Neural crest cell (in vitro differentiated cells): Measurements from ENCODE around the gene CMSS1. TPM values are rescaled to one million over a fixed set of nuclear protein-coding genes. Genes with fewer than 3 reads are reported as not detected.

Experiments used
- DNase-seq: peaks from one replicate; pipeline ENCODE4 v3.0.0; 2021; ENCODE audit warnings: low read depth, mixed read lengths, low spot score
- H3K27ac Mint-ChIP-seq: one replicate; pipeline ENCODE4 v1.8.0; 2021; ENCODE audit warnings: mild to moderate bottlenecking, mixed read lengths; ENCODE audit not compliant: unreplicated experiment
- H3K27me3 Mint-ChIP-seq: 2 replicates; pipeline ENCODE4 v1.8.0; 2021; ENCODE audit warnings: low read depth, mild to moderate bottlenecking, mixed read lengths
- H3K36me3 Mint-ChIP-seq: 2 replicates; pipeline ENCODE4 v1.8.0; 2021; ENCODE audit warnings: low read depth, mild to moderate bottlenecking, mixed read lengths
- H3K4me1 Mint-ChIP-seq: 2 replicates; pipeline ENCODE4 v1.8.0; 2021; ENCODE audit warnings: mixed read lengths
- H3K4me3 Mint-ChIP-seq: one replicate; pipeline ENCODE4 v1.8.0; 2021; ENCODE audit warnings: mild to moderate bottlenecking, mixed read lengths
- H3K9me3 Mint-ChIP-seq: 2 replicates; pipeline ENCODE4 v1.8.0; 2021; ENCODE audit warnings: mixed read lengths
- CTCF ChIP-seq: fragments of 200-600 bp; sonication (generic); conservative IDR thresholded peaks from 2 replicates; pipeline ENCODE4 v1.5.0; 2021; ENCODE audit warnings: antibody characterized with exemption, mild to moderate bottlenecking
- total RNA-seq: library from RNA; stranded (reverse); gene quantifications from 2 replicates; pipeline ENCODE4 v1.2.1, GENCODE V29; 2021

CMSS1 gene
- total RNA-seq, 1 donor from 2014 or later = 60.9 TPM

- Mint-ChIP-seq H3K4me3 (no peak overlapping the region), H3K36me3 (no peaks in the 10 kb centered on the region)
These were observed 310.9 kb downstream of the CMSS1 start for GRCh38 chr3:100128565-100128964.

GRCh38 chr3:100129941-100130340 lies 312.3 kb downstream of the CMSS1 start:
- no peak for TF ChIP-seq CTCF

More at GRCh38 chr3:100128565-100128964, 310.9 kb downstream of the CMSS1 start:
- no peak overlapping the region for H3K27ac Mint-ChIP-seq
- TF ChIP-seq CTCF = no peak
- no peaks in the 10 kb centered on the region for H3K27me3 Mint-ChIP-seq
- no peaks in the 10 kb centered on the region for H3K9me3 Mint-ChIP-seq
- peaks cover 27% of the 10 kb centered on the region for H3K4me1 Mint-ChIP-seq
- no peak for DNase-seq

GRCh38 chr3:100131241-100131640 lies 313.6 kb downstream of the CMSS1 start:
- DNase-seq = no peak
- no peaks in the 10 kb centered on the region for H3K36me3 Mint-ChIP-seq

More at GRCh38 chr3:100129941-100130340, 312.3 kb downstream of the CMSS1 start:
- Mint-ChIP-seq H3K4me3 (no peak overlapping the region), H3K4me1 (peaks cover 13% of the 10 kb centered on the region), H3K27me3 (no peaks in the 10 kb centered on the region), H3K9me3 (no peaks in the 10 kb centered on the region), H3K36me3 (no peaks in the 10 kb centered on the region), H3K27ac (no peak overlapping the region)
- no peak for DNase-seq

GRCh38 chr3:100136921-100137320 lies 319.3 kb downstream of the CMSS1 start:
- Mint-ChIP-seq H3K9me3 (peaks cover 2% of the 10 kb centered on the region), H3K36me3 (peaks cover 12% of the 10 kb centered on the region), H3K27me3 (no peaks in the 10 kb centered on the region), H3K4me3 (no peak overlapping the region), H3K27ac (no peak overlapping the region), H3K4me1 (no peaks in the 10 kb centered on the region)
- DNase-seq = no peak
- TF ChIP-seq CTCF = no peak

More at GRCh38 chr3:100131241-100131640, 313.6 kb downstream of the CMSS1 start:
- Mint-ChIP-seq H3K9me3 (no peaks in the 10 kb centered on the region), H3K4me3 (no peak overlapping the region), H3K4me1 (no peaks in the 10 kb centered on the region), H3K27me3 (no peaks in the 10 kb centered on the region), H3K27ac (no peak overlapping the region)
- TF ChIP-seq CTCF = no peak

GRCh38 chr3:100140976-100141375 lies 323.3 kb downstream of the CMSS1 start:
- no peak for TF ChIP-seq CTCF
- no peaks in the 10 kb centered on the region for H3K27me3 Mint-ChIP-seq
- no peak overlapping the region for H3K27ac Mint-ChIP-seq
- peaks cover 35% of the 10 kb centered on the region for H3K36me3 Mint-ChIP-seq
- no peak overlapping the region for H3K4me3 Mint-ChIP-seq
- DNase-seq = no peak
- H3K4me1 Mint-ChIP-seq = no peaks in the 10 kb centered on the region
- H3K9me3 Mint-ChIP-seq = peaks cover 18% of the 10 kb centered on the region

GRCh38 chr3:100141586-100141985 lies 323.9 kb downstream of the CMSS1 start:
- Mint-ChIP-seq H3K36me3 (peaks cover 35% of the 10 kb centered on the region), H3K27me3 (no peaks in the 10 kb centered on the region), H3K27ac (no peak overlapping the region), H3K4me1 (no peaks in the 10 kb centered on the region), H3K4me3 (no peak overlapping the region), H3K9me3 (peaks cover 18% of the 10 kb centered on the region)
- no peak for DNase-seq
- TF ChIP-seq CTCF = no peak
